ENCODE measurements around the gene KIAA1217.
A peak's percentile ranks its signal among the peaks of the same experiment; 100 is the strongest.
"Not testable (repeated sequence)": the region's sequence is repeated elsewhere in the genome, so short reads cannot be mapped to it uniquely, and the experiment has no call there.

The KIAA1217 gene

GRCh38 chr10:24476913-24477701 is 268.2 kb downstream of the KIAA1217 start:
- no peak for DNase-seq

- no peak for DNase-seq
These were observed 269.0 kb downstream of the KIAA1217 start for GRCh38 chr10:24477915-24478314.

GRCh38 chr10:24479806-24480205 is 270.9 kb downstream of the KIAA1217 start:
- DNase-seq = no peak

GRCh38 chr10:24480447-24480846 is 271.5 kb downstream of the KIAA1217 start:
- DNase-seq = no peak

- no peak for DNase-seq
These were observed 272.3 kb downstream of the KIAA1217 start for GRCh38 chr10:24481241-24481640.

- not testable (repeated sequence) for DNase-seq
These were observed 273.8 kb downstream of the KIAA1217 start for GRCh38 chr10:24482713-24483112.

GRCh38 chr10:24483701-24484100 is 274.8 kb downstream of the KIAA1217 start:
- DNase-seq = peak; percentile 37

GRCh38 chr10:24484771-24485170 is 275.8 kb downstream of the KIAA1217 start:
- DNase-seq = no peak

- DNase-seq = no peak
These were observed 276.4 kb downstream of the KIAA1217 start for GRCh38 chr10:24485304-24485703.

GRCh38 chr10:24488631-24489030 is 279.7 kb downstream of the KIAA1217 start:
- DNase-seq = no peak

- no peak for DNase-seq
These were observed 284.2 kb downstream of the KIAA1217 start for GRCh38 chr10:24493165-24493564.

GRCh38 chr10:24494236-24494635 is 285.3 kb downstream of the KIAA1217 start:
- no peak for DNase-seq

GRCh38 chr10:24494777-24495176 is 285.8 kb downstream of the KIAA1217 start:
- no peak for DNase-seq

GRCh38 chr10:24495666-24496460 is 286.9 kb downstream of the KIAA1217 start:
- no peak for DNase-seq

- DNase-seq = no peak
These were observed 288.0 kb downstream of the KIAA1217 start for GRCh38 chr10:24496906-24497305.

GRCh38 chr10:24501056-24501711 is 292.2 kb downstream of the KIAA1217 start:
- DNase-seq = no peak

GRCh38 chr10:24502006-24502405 is 293.1 kb downstream of the KIAA1217 start:
- DNase-seq = no peak

- DNase-seq = no peak
These were observed 294.0 kb downstream of the KIAA1217 start for GRCh38 chr10:24502801-24503460.

GRCh38 chr10:24503461-24504320 is 294.8 kb downstream of the KIAA1217 start:
- peak; percentile 53 for DNase-seq

GRCh38 chr10:24505759-24506158 is 296.8 kb downstream of the KIAA1217 start:
- DNase-seq = no peak

- peak; percentile 12 for DNase-seq
These were observed 304.2 kb downstream of the KIAA1217 start for GRCh38 chr10:24513155-24513554.

- no peak for DNase-seq
These were observed 306.5 kb downstream of the KIAA1217 start for GRCh38 chr10:24515481-24515880.

Data from activated CD4-positive, alpha-beta T cell treated with anti-CD3 and anti-CD28 coated beads, Interleukin-2, amount 50 U/mL, for 16 hours (primary cell).